Stimulated activated naive CD8-positive, alpha-beta T cell treated with anti-CD3 and anti-CD28 coated beads, Interleukin-15, Interleukin-2, amounts not matched to agents 100 U/mL and 50 U/mL, for 24 hours (primary cell): ENCODE data around the gene SPPL3.
"Not testable (repeated sequence)": the region's sequence is repeated elsewhere in the genome, so short reads cannot be mapped to it uniquely, and the experiment has no call there.

ENCODE experiments used
- ATAC-seq: fragments of 150-1000 bp; cut with Tn5 transposase; one replicate; pipeline ENCODE4 v1.10.0; 2021
- DNase-seq: peaks from one replicate; pipeline ENCODE4 v3.0.0; 2021

SPPL3 gene

GRCh38 chr12:120817559-120818330 lies 86.4 kb downstream of the SPPL3 start:
- no peak for ATAC-seq

GRCh38 chr12:120816363-120816762 lies 87.8 kb downstream of the SPPL3 start:
- DNase-seq (no peak), ATAC-seq (no peak)

More at GRCh38 chr12:120817559-120818330, 86.4 kb downstream of the SPPL3 start:
- DNase-seq, result no peak

- no peak for DNase-seq
- ATAC-seq, result no peak
Observed at GRCh38 chr12:120814903-120815429, 89.2 kb downstream of the SPPL3 start.

GRCh38 chr12:120814203-120814902 lies 89.8 kb downstream of the SPPL3 start:
- ATAC-seq (no peak), DNase-seq (no peak)

- ATAC-seq, result no peak
Observed at GRCh38 chr12:120813588-120814153, 90.5 kb downstream of the SPPL3 start.

GRCh38 chr12:120810021-120810420 lies 94.1 kb downstream of the SPPL3 start:
- DNase-seq (no peak), ATAC-seq (no peak)

More at GRCh38 chr12:120813588-120814153, 90.5 kb downstream of the SPPL3 start:
- DNase-seq, result no peak

GRCh38 chr12:120804428-120804827 lies 99.7 kb downstream of the SPPL3 start:
- no peak for DNase-seq
- ATAC-seq, result no peak

- ATAC-seq, result no peak
Observed at GRCh38 chr12:120801146-120801545, 103.0 kb downstream of the SPPL3 start.

GRCh38 chr12:120800665-120801064 lies 103.5 kb downstream of the SPPL3 start:
- ATAC-seq (peak; percentile 17), DNase-seq (no peak)

More at GRCh38 chr12:120801146-120801545, 103.0 kb downstream of the SPPL3 start:
- DNase-seq, result no peak

- no peak for ATAC-seq
- no peak for DNase-seq
Observed at GRCh38 chr12:120799243-120800045, 104.7 kb downstream of the SPPL3 start.

- no peak for ATAC-seq
- no peak for DNase-seq
Observed at GRCh38 chr12:120798696-120799095, 105.5 kb downstream of the SPPL3 start.

- DNase-seq (peak; percentile 13), ATAC-seq (peak; percentile 82)
Observed at GRCh38 chr12:120797677-120798642, 106.2 kb downstream of the SPPL3 start.

GRCh38 chr12:120795441-120796178 lies 108.5 kb downstream of the SPPL3 start:
- ATAC-seq, result no peak

GRCh38 chr12:120793357-120793756 lies 110.8 kb downstream of the SPPL3 start:
- no peak for DNase-seq

More at GRCh38 chr12:120795441-120796178, 108.5 kb downstream of the SPPL3 start:
- no peak for DNase-seq

GRCh38 chr12:120792456-120792855 lies 111.7 kb downstream of the SPPL3 start:
- DNase-seq, ATAC-seq: not testable (repeated sequence)

More at GRCh38 chr12:120793357-120793756, 110.8 kb downstream of the SPPL3 start:
- no peak for ATAC-seq

- DNase-seq (no peak), ATAC-seq (no peak)
Observed at GRCh38 chr12:120791669-120792176, 112.4 kb downstream of the SPPL3 start.

- ATAC-seq (no peak), DNase-seq (no peak)
Observed at GRCh38 chr12:120790114-120790513, 114.0 kb downstream of the SPPL3 start.

GRCh38 chr12:120787889-120788288 lies 116.3 kb downstream of the SPPL3 start:
- ATAC-seq (no peak), DNase-seq (no peak)

GRCh38 chr12:120784804-120785203 lies 119.4 kb downstream of the SPPL3 start:
- no peak for ATAC-seq
- no peak for DNase-seq

- DNase-seq (no peak), ATAC-seq (peak; percentile 84)
Observed at GRCh38 chr12:120783197-120783596, 121.0 kb downstream of the SPPL3 start.
